ENCODE results near the gene C9. TPM values are rescaled to one million over a fixed set of nuclear protein-coding genes. Genes with fewer than 3 reads are reported as not detected.

Gene C9
- polyA plus RNA-seq, 1 donor (not counting 4 experiments of a cell fraction or from before 2014, with no cell fraction given) = 0.04 TPM

DNA sequence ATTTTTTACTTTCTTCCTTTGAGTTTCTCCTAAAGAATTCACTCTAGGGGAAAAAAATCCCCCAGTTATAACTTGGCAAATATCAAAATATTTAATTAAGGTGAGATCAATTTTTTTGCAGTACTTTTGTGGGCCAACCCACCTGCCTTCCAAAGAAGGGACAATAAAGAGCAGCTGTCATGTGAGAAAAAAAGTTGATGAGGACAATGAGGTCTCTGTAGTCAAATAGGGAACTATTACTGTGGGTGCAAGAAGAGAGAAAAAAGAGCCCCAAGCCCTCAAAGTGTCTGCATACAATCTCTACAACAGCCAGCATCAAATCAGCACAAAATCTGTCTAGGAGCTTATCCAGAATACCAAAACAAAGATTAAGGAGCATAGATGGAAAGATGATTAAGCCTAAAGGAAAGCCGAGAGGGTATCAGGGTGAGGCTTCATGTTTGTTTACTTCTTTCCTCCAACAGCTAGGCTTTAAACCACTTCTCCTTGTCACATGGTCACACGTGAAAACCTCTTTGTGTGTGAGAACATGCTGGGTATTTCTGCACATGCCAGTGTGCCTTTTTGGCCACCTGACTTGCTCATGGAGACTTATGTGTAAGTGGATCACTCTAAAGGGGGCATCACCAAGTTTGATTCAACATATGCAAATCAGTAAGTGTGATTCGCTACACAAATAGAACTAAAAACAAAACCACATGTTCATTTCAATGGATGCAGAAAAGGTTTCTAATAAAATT lies 125.8 kb downstream of the C9 start:
- FAIRE-seq (no peak), DNase-seq (ENCODE audit: low read depth, low spot score) (no peak)
- Histone ChIP-seq H3K9me3 (ENCODE audit: control insufficient read depth, low read depth, low read length) (no peaks in the 10 kb centered on the region), H3K4me3 (ENCODE audit: control insufficient read depth in 2 of 3, extremely low read depth in 1 of 3, insufficient read depth in 2 of 3, low read depth in 1 of 3, low read length in 3 of 3) (no peak overlapping the region), H4K20me1 (ENCODE audit: control insufficient read depth, extremely low read depth, insufficient read depth, low read length) (no peaks in the 10 kb centered on the region), H3K36me3 (ENCODE audit: control insufficient read depth in 2 of 2, extremely low read depth in 1 of 2, insufficient read depth in 2 of 2, low read length in 2 of 2) (no peaks in the 10 kb centered on the region), H3K27ac (ENCODE audit: control insufficient read depth, insufficient read depth, low read length) (no peak overlapping the region), H2AFZ (ENCODE audit: control insufficient read depth, low read length) (no peak overlapping the region), H3K9ac (ENCODE audit: control insufficient read depth, extremely low read depth, insufficient read depth, low read length) (no peak overlapping the region), H3K79me2 (ENCODE audit: control insufficient read depth, insufficient read depth, low read length) (no peaks in the 10 kb centered on the region), H3K27me3 (ENCODE audit: control insufficient read depth, extremely low read depth, insufficient read depth, low read length) (no peaks in the 10 kb centered on the region), H3K9me1 (ENCODE audit: control insufficient read depth, extremely low read depth, insufficient read depth, low read length) (no peaks in the 10 kb centered on the region), H3K4me1 (ENCODE audit: control insufficient read depth, extremely low read depth, insufficient read depth, low read length) (no peaks in the 10 kb centered on the region), H3K4me2 (ENCODE audit: control insufficient read depth, extremely low read depth, insufficient read depth, low read depth, low read length) (no peak overlapping the region)
- TF ChIP-seq EZH2 (IDR thresholded peaks at IDR 0.05; ENCODE audit: low read length) = no peak
- TF ChIP-seq, protein P1, sequence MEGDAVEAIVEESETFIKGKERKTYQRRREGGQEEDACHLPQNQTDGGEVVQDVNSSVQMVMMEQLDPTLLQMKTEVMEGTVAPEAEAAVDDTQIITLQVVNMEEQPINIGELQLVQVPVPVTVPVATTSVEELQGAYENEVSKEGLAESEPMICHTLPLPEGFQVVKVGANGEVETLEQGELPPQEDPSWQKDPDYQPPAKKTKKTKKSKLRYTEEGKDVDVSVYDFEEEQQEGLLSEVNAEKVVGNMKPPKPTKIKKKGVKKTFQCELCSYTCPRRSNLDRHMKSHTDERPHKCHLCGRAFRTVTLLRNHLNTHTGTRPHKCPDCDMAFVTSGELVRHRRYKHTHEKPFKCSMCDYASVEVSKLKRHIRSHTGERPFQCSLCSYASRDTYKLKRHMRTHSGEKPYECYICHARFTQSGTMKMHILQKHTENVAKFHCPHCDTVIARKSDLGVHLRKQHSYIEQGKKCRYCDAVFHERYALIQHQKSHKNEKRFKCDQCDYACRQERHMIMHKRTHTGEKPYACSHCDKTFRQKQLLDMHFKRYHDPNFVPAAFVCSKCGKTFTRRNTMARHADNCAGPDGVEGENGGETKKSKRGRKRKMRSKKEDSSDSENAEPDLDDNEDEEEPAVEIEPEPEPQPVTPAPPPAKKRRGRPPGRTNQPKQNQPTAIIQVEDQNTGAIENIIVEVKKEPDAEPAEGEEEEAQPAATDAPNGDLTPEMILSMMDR (optimal IDR thresholded peaks at IDR 0.05 in 1 of 3, IDR thresholded peaks at IDR 0.05 in 1 of 3, conservative IDR thresholded peaks at IDR 0.05 in 1 of 3; ENCODE audit: extremely low read depth in 1 of 3, insufficient read depth in 2 of 3, low read length in 3 of 3) = no peak
- dilution Hi-C loops (cut with MboI; ENCODE audit: extremely low pct_ligation_motif_present, low sequenced_read_pairs) = no loop called here

DNA sequence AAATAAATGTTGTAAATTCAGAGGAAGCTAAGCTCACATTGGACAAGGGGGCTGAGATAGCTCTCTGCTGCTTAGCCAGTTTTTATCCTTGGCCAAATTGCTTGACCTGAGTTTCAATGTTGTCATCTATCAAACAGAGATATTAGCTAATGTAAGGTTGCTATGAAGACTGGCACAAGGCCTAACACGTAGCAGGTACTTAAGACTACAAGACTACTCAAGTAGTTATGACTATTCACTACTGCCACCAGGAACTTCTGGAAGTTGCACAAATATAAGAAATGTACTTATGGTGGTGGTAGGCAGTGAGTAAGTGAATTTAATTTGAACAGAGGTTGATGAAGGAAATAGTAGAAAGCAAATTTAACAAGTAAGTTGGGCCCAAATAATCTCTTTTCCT lies 127.6 kb downstream of the C9 start:
- TF ChIP-seq, protein P1 (optimal IDR thresholded peaks at IDR 0.05 in 1 of 3, IDR thresholded peaks at IDR 0.05 in 1 of 3, conservative IDR thresholded peaks at IDR 0.05 in 1 of 3; ENCODE audit: extremely low read depth in 1 of 3, insufficient read depth in 2 of 3, low read length in 3 of 3) = no peak
- no peak for TF ChIP-seq EZH2 (IDR thresholded peaks at IDR 0.05; ENCODE audit: low read length)

More for the DNA sequence above, 127.6 kb downstream of the C9 start:
- H2AFZ ChIP-seq (ENCODE audit: control insufficient read depth, low read length) = no peak overlapping the region
- H3K9me3 ChIP-seq (ENCODE audit: control insufficient read depth, low read depth, low read length) = no peaks in the 10 kb centered on the region
- FAIRE-seq (no peak), DNase-seq (ENCODE audit: low read depth, low spot score) (no peak)
- H3K9ac ChIP-seq (ENCODE audit: control insufficient read depth, extremely low read depth, insufficient read depth, low read length) = no peak overlapping the region
- H3K4me1 ChIP-seq (ENCODE audit: control insufficient read depth, extremely low read depth, insufficient read depth, low read length) = peaks cover 4% of the 10 kb centered on the region
- no peak overlapping the region for H3K4me3 ChIP-seq (ENCODE audit: control insufficient read depth in 2 of 3, extremely low read depth in 1 of 3, insufficient read depth in 2 of 3, low read depth in 1 of 3, low read length in 3 of 3)
- H3K4me2 ChIP-seq (ENCODE audit: control insufficient read depth, extremely low read depth, insufficient read depth, low read depth, low read length) = no peak overlapping the region
- dilution Hi-C loops (cut with MboI; ENCODE audit: extremely low pct_ligation_motif_present, low sequenced_read_pairs) = no loop called here
- H3K27ac ChIP-seq (ENCODE audit: control insufficient read depth, insufficient read depth, low read length) = no peak overlapping the region
- H4K20me1 ChIP-seq (ENCODE audit: control insufficient read depth, extremely low read depth, insufficient read depth, low read length) = no peaks in the 10 kb centered on the region
- no peaks in the 10 kb centered on the region for H3K79me2 ChIP-seq (ENCODE audit: control insufficient read depth, insufficient read depth, low read length)
- no peaks in the 10 kb centered on the region for H3K27me3 ChIP-seq (ENCODE audit: control insufficient read depth, extremely low read depth, insufficient read depth, low read length)
- H3K9me1 ChIP-seq (ENCODE audit: control insufficient read depth, extremely low read depth, insufficient read depth, low read length) = no peaks in the 10 kb centered on the region
- H3K36me3 ChIP-seq (ENCODE audit: control insufficient read depth in 2 of 2, extremely low read depth in 1 of 2, insufficient read depth in 2 of 2, low read length in 2 of 2) = no peaks in the 10 kb centered on the region
